GM11168 (cell line): ENCODE measurements around the gene RAP1GAP.

Experiments used
- in situ Hi-C: fragments of 300-500 bp; cut with MboI; formaldehyde crosslinking; loops from one replicate; pipeline ENCODE4 v1.12.0; 2022; ENCODE audit warnings: low sequenced_read_pairs; ENCODE audit not compliant: unreplicated experiment

The RAP1GAP gene

DNA sequence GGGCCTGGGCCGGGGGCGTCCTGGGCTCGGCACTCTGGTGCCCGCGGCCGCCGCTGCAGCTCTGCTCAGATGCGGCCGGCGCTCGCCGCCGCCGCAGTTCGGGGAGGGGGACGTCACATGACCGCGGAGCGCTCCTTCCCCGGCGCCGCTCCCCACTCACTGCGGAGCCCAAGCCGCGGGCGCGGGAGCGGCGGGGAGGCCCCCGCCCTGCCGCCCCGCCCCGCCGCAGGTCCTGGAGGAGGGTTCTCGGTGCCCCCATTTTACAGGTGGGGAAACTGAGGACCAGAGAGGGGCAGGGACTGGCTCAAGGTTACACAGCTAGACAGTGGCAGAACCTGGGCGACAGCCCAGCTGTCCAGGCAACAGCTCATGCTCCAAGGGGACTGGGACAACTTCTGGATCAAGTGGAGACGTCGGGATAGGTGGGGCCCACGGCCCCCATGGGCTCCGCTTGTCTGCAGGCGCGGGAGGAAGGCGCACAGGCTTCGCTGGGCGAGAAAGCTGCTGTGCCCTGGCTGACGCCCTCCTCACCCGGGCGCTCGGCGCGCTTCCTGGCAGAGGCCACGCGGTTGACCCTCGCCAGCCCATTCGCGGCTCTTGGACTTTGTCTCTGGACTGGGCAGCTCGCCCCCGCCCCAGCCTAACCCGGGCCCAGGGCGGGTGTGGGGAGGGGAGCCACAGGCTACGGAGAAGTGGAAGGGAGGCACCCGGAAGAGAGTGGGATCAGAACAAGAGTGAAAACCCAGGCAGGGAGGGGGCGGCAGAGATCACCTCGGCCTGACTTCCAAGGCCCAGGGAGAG lies at the start of gene RAP1GAP:
TSS of gene RAP1GAP (minus strand) at position 100 of the 801 bp plus-strand sequence. CDS start 49,325 bp downstream, outside the sequence.
- in situ Hi-C loops, result loop anchor here (10.0 kb wide), 1 partner anchor 295 kb away; no protein-coding TSS in a partner anchor

DNA sequence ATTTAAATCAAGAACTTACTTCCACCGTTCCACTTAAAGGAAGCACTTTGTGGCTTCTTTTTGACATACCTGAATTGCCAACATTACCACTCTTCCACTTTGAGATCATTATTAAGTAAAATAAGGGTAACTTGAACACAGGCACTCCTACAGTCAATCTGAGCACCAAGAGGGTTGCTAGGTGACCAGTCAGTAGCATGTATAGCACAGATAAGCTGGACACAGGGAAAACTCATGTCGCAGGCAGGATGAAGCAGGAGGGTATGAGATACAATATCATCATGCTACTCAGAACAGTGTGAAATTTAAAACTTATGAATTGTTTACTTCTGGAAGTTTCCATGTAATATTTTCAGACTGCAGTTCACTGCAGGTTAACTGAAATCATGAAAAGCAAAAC lies 47.0 kb upstream of the RAP1GAP start:
- in situ Hi-C loops, result no loop called here

- in situ Hi-C loops, result no loop called here
These were observed 38.7 kb upstream of the RAP1GAP start for GRCh38 chr1:21707891-21708290.

GRCh38 chr1:21707086-21707840 lies 38.1 kb upstream of the RAP1GAP start:
- in situ Hi-C loops, result no loop called here

DNA sequence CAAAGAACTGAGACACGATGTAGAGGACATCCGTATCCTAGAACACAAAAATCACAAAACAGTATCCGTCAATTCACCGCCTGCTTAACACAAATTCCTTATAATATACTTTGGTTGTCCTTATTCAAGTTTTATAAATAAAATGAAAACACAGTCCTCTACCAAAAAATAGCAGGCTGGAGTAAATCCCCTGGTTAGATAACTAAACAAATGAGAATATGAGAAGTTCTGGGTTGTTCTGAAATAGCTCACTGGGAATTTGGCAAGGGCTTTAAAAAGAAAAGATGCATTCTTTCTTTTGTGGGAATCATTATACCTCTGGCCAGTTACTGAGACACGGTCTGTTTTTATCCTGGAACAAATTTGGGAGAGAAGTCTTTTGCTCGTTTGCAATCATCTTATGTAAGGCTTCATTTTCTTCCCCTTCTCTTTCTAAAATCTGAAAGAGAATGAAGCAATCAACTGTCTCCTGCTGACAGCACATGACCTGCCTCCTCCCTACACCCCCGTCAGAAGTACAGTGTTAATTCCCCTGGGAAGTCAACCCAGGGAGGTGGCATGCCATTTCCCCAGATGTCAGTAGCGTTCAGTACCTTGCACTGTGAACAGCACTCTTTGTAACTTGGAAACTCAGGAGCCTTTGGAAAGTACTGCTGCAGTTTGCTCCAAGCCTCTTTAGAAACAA lies 37.1 kb upstream of the RAP1GAP start:
- in situ Hi-C loops, result no loop called here

- in situ Hi-C loops, result no loop called here
These were observed 36.3 kb upstream of the RAP1GAP start for GRCh38 chr1:21705303-21705980.

DNA sequence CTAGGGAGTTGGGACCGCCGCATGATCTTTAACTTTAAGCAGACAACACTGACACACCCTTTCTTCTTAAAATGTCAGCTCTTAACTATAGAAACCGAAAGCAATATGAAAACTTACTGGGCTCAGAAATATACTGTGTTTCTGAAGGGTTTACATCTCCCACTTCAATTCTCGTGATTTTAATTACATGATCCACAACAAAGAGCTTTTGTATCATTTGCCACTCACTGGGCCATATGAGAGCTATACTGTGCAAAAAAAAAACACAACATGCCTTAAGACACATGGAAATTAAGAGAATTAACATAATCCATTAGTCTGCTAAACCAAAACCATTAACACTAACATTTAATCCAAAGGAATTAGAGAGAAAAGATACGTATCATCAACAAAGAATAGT lies 35.0 kb upstream of the RAP1GAP start:
- in situ Hi-C loops, result no loop called here

DNA sequence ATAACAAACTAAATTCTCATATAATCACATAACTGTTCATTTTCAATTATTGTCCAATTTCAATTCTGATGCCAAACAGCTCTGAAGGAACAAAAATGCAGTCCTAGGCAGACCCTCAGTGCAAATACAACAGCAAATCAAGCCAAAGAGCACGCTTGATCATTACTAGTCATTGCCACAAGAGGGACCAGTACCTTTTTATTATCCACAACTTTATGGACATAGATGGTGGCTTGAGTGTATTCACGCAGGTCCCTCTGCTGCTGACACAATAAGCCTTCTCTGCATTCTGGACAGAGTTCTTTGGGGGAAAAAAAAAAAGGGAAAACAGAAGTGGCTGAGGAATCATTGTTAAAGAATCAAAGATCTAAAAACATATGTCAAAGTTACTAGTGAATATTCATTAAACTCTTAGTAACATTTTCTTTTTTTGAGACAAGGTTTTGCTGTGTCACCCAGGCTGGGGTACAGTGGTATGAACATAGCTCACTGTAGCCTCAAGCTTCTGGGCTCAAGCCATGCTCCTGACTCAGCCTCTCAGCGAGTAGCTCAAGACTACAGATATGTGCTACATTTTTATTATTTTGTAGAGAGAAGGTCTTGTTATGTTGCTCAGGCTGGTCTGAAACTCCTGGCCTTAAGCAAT lies 34.3 kb upstream of the RAP1GAP start:
- in situ Hi-C loops, result no loop called here

GRCh38 chr1:21702780-21703179 lies 33.6 kb upstream of the RAP1GAP start:
- in situ Hi-C loops, result no loop called here

GRCh38 chr1:21701401-21701800 lies 32.2 kb upstream of the RAP1GAP start:
- in situ Hi-C loops, result no loop called here

GRCh38 chr1:21700094-21700493 lies 30.9 kb upstream of the RAP1GAP start:
- in situ Hi-C loops, result no loop called here

DNA sequence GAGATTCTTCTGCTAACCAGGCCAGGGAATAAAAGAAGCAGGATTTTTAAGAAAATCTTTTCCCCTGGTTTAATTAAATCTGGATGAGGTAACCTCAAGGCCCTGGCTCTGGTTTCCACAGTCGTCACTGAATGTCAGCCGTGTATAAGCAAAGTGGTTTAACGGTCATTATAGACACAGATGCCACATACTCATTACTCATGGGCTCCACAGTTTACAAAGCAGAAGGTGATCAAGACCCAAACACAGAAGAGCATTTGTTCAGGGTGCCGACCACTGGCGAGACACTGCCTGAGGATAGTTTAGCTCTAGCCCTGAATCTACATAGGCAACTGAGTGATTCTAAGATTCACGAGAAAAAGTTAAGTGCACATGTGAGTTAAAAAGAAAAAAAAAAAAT lies 27.8 kb upstream of the RAP1GAP start:
- in situ Hi-C loops, result no loop called here

- in situ Hi-C loops, result no loop called here
These were observed 24.6 kb upstream of the RAP1GAP start for GRCh38 chr1:21693732-21694131.

- in situ Hi-C loops, result no loop called here
These were observed 22.6 kb upstream of the RAP1GAP start for GRCh38 chr1:21691739-21692138.

GRCh38 chr1:21689661-21690372 lies 20.7 kb upstream of the RAP1GAP start:
- in situ Hi-C loops, result no loop called here

DNA sequence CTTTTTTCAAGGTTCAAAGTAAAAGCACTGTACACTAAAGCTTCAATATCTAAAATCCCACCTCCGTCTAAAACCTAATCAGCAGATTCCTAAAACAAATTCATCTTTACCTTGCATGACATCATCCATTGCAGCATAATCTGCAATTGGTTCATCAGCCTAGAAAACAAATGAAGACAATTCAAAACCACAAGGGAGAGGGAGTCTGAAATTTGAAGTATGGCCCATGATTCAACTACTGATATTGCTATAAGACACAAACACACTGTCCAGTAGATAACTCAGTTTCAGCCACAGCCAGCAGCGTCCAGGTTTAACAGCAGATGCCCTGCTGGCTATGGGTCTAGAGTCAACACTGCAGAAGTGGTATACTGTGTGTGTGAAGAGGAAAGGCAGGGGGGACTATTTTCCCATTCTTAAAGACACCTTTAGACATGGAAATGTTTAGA lies 17.9 kb upstream of the RAP1GAP start:
- in situ Hi-C loops, result no loop called here

DNA sequence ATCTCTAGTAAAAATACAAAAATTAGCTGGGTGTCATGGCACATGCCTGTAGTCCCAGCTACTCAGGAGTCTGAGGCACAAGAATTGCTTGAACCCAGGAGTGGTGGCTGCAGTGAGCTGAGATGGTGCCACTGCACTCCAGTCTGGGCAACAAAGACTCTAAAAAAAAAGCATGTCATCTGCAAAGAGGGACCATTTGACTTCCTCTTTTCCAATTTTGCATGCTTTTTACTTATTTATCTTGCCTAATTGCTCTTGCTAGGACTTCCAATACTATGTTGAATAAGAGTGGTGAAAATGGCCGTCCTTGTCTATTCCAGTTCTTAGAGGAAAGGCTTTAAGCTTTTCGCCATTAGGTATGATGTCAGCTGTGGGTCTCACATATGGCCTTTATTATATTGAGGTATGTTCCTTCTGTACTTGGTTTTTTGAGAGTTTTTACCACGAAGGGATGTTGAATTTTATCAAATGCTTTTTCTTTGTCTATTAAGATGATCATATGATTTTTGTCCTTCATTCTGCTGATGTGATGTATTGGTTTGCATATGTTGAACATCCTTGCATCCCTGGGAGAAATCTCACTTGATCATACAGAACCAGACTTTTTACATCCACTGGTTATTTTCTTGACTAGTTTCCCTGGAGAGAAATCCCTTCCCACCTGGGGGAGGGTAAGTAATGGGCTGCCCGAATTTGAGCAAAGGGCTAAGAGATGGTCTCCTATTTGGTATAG lies 17.0 kb upstream of the RAP1GAP start:
- in situ Hi-C loops, result no loop called here

DNA sequence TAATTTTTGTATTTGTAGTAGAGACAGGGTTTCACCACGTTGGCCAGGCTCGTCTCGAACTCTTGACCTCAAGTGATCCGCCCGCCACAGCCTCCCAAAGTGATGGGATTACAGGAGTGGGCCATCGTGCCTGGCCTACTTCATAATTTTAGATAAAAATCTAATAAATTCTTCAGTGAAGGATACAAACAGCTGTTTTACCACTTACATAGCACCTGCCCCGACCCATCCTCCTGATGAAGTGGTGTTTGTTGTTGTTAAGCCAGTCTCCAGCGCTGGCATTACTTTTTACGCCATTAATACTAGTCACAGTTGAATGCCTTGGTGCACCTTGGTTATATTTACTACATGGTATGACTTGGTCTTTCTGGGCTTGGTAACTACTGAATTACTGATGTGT lies 12.3 kb upstream of the RAP1GAP start:
- in situ Hi-C loops, result no loop called here

- in situ Hi-C loops, result no loop called here
These were observed 11.8 kb upstream of the RAP1GAP start for GRCh38 chr1:21680918-21681317.
